IMR-90 (cell line): ENCODE data around the gene KLK8. TPM values are rescaled to one million over a fixed set of nuclear protein-coding genes. Genes with fewer than 3 reads are reported as not detected.

Experiments
- ATAC-seq: fragments of 200-7000 bp; cut with Tn5 transposase; 2 replicates; pipeline ENCODE4 v1.9.1; 2020; ENCODE audit warnings: low read depth, mild to moderate bottlenecking, moderate library complexity
- BruUV-seq: library from RNA; stranded (reverse); fragments of 400-500 nt; replicated peaks from 2 replicates; lab custom pipeline; 2021; lab: Mats Ljungman, UMichigan
- CTCF ChIA-PET: fragments of 300-600 bp; formaldehyde crosslinking; extraction: SDS; loops from one replicate; lab custom pipeline; 2021; ENCODE audit warnings: antibody characterized with exemption; lab: Yijun Ruan, JAX
- POLR2A ChIA-PET: fragments of 300-600 bp; sonication (Branson Sonifier 250); formaldehyde crosslinking; loops from one replicate; lab custom pipeline; 2022; ENCODE audit warnings: antibody characterized with exemption; ENCODE audit not compliant: unreplicated experiment; lab: Charles Lee
- DNase-seq: peaks from one replicate; pipeline ENCODE4 v3.0.0; 2013
- H2AFZ ChIP-seq: replicated peaks from 2 replicates; pipeline ENCODE3; 2013; ENCODE audit warnings: low read length, mild to moderate bottlenecking; ENCODE audit not compliant: poor library complexity
- H2AK5ac ChIP-seq: 2 replicates; pipeline ENCODE4 v1.6.1; 2013; ENCODE audit warnings: low read depth, low read length, inconsistent platforms
- H2AK9ac ChIP-seq: replicated peaks from 2 replicates; pipeline ENCODE3; 2013; ENCODE audit warnings: mild to moderate bottlenecking, low read depth, low read length, moderate library complexity; ENCODE audit not compliant: poor library complexity
- H2BK120ac ChIP-seq: 2 replicates; pipeline ENCODE4 v1.6.1; 2013; ENCODE audit warnings: low read depth, low read length, inconsistent platforms
- H2BK15ac ChIP-seq: 3 replicates; pipeline ENCODE4 v1.6.1; 2013; ENCODE audit warnings: low read depth, low read length, inconsistent platforms
- H2BK20ac ChIP-seq: 2 replicates; pipeline ENCODE4 v1.6.1; 2013; ENCODE audit warnings: low read depth, mild to moderate bottlenecking, inconsistent platforms, low read length, moderate library complexity
- H2BK5ac ChIP-seq: 2 replicates; pipeline ENCODE4 v1.6.1; 2013; ENCODE audit warnings: mild to moderate bottlenecking, low read depth, low read length, inconsistent platforms; ENCODE audit not compliant: poor library complexity, severe bottlenecking
- H3K14ac ChIP-seq: replicated peaks from 2 replicates; pipeline ENCODE4 v1.6.1; 2013; ENCODE audit warnings: low read depth, low read length, inconsistent platforms
- H3K18ac ChIP-seq: 2 replicates; pipeline ENCODE4 v1.6.1; 2013; ENCODE audit warnings: low read depth, low read length, control low read depth
- H3K23ac ChIP-seq: 2 replicates; pipeline ENCODE4 v1.6.1; 2013; ENCODE audit warnings: low read depth, low read length, inconsistent platforms
- H3K27ac ChIP-seq: 2 replicates; pipeline ENCODE4 v1.5.1; 2013; ENCODE audit warnings: mild to moderate bottlenecking, control low read depth, low read length; ENCODE audit not compliant: insufficient read depth
- H3K27me3 ChIP-seq: 2 replicates; pipeline ENCODE4 v1.6.1; 2013; ENCODE audit warnings: low read length; ENCODE audit not compliant: control insufficient read depth, insufficient read depth
- H3K36me3 ChIP-seq: 2 replicates; pipeline ENCODE4 v1.6.1; 2013; ENCODE audit warnings: low read length, mixed read lengths; ENCODE audit not compliant: control insufficient read depth, insufficient read depth
- H3K4ac ChIP-seq: 2 replicates; pipeline ENCODE4 v1.6.1; 2013; ENCODE audit warnings: low read depth, low read length, inconsistent platforms
- H3K4me1 ChIP-seq: 2 replicates; pipeline ENCODE4 v1.6.1; 2013; ENCODE audit warnings: low read length, mixed read lengths; ENCODE audit not compliant: control insufficient read depth, insufficient read depth
- H3K4me2 ChIP-seq: 2 replicates; pipeline ENCODE4 v1.6.1; 2013; ENCODE audit warnings: low read depth, mild to moderate bottlenecking, control low read depth, low read length, moderate library complexity
- H3K4me3 ChIP-seq: 2 replicates; pipeline ENCODE4 v1.5.1; 2013; ENCODE audit warnings: low read depth, mild to moderate bottlenecking, control low read depth, low read length, moderate library complexity; ENCODE audit not compliant: insufficient read depth
- H3K56ac ChIP-seq: 2 replicates; pipeline ENCODE4 v1.6.1; 2013; ENCODE audit warnings: low read length, inconsistent platforms; ENCODE audit not compliant: insufficient read depth; ENCODE audit errors: extremely low read depth
- H3K79me1 ChIP-seq, 2 experiments: 2 replicates each; pipeline ENCODE4 v1.6.1; 2013; ENCODE audit warnings: low read length in 2 of 2, inconsistent platforms in 1 of 2, low read depth in 1 of 2
- H3K9ac ChIP-seq: 2 replicates; pipeline ENCODE4 v1.6.1; 2013; ENCODE audit warnings: low read depth, low read length, control low read depth
- H3K9me1 ChIP-seq: 2 replicates; pipeline ENCODE4 v1.6.1; 2013; ENCODE audit warnings: low read length, inconsistent platforms; ENCODE audit not compliant: insufficient read depth
- H3K9me3 ChIP-seq: 2 replicates; pipeline ENCODE4 v1.6.1; 2013; ENCODE audit warnings: low read length; ENCODE audit not compliant: control insufficient read depth, insufficient read depth
- H4K20me1 ChIP-seq: 2 replicates; pipeline ENCODE4 v1.6.1; 2013; ENCODE audit warnings: low read length, inconsistent platforms; ENCODE audit not compliant: insufficient read depth
- H4K5ac ChIP-seq: 2 replicates; pipeline ENCODE4 v1.6.1; 2013; ENCODE audit warnings: mild to moderate bottlenecking, low read depth, low read length, control low read depth
- H4K8ac ChIP-seq, 2 experiments: 2 replicates each; pipeline ENCODE4 v1.6.1; 2013; ENCODE audit warnings: low read depth in 2 of 2, low read length in 2 of 2, control low read depth in 1 of 2, inconsistent platforms in 1 of 2
- H4K91ac ChIP-seq: 2 replicates; pipeline ENCODE4 v1.6.1; 2013; ENCODE audit warnings: low read depth, low read length, inconsistent platforms; ENCODE audit not compliant: insufficient read depth
- BHLHE40 ChIP-seq: fragments of 150-350 bp; IDR thresholded peaks from 2 replicates; pipeline ENCODE4 v1.6.1; 2016; ENCODE audit warnings: mild to moderate bottlenecking, low read depth, low read length
- CEBPB ChIP-seq: IDR thresholded peaks from 2 replicates; pipeline ENCODE4 v1.6.1; 2012; ENCODE audit warnings: low read depth, low read length, improper control_type of control experiment
- CHD1 ChIP-seq: IDR thresholded peaks from 2 replicates; pipeline ENCODE4 v1.6.1; 2012; ENCODE audit warnings: low read depth, low read length, improper control_type of control experiment
- CTCF ChIP-seq: conservative IDR thresholded peaks from 2 replicates; pipeline ENCODE4 v1.5.1; 2012; ENCODE audit warnings: mild to moderate bottlenecking, low read depth, low read length, improper control_type of control experiment
- ELK1 ChIP-seq: fragments of 150-350 bp; IDR thresholded peaks from 2 replicates; pipeline ENCODE4 v1.6.1; 2016; ENCODE audit warnings: low read depth, mild to moderate bottlenecking, low read length, moderate library complexity, borderline replicate concordance
- FOS ChIP-seq: fragments of 150-350 bp; IDR thresholded peaks from 2 replicates; pipeline ENCODE4 v1.6.1; 2016; ENCODE audit warnings: low read depth, low read length
- NFE2L2 ChIP-seq: fragments of 150-350 bp; IDR thresholded peaks from 2 replicates; pipeline ENCODE4 v1.6.1; 2016; ENCODE audit warnings: low read depth, mild to moderate bottlenecking, low read length
- POLR2A ChIP-seq: IDR thresholded peaks from 2 replicates; pipeline ENCODE4 v1.6.1; 2012; ENCODE audit warnings: mild to moderate bottlenecking, low read depth, low read length
- RCOR1 ChIP-seq: IDR thresholded peaks from 2 replicates; pipeline ENCODE4 v1.6.1; 2012; ENCODE audit warnings: mild to moderate bottlenecking, low read length, improper control_type of control experiment; ENCODE audit not compliant: insufficient replicate concordance
- RFX5 ChIP-seq: IDR thresholded peaks from 2 replicates; pipeline ENCODE4 v1.8.0; 2012; ENCODE audit warnings: low read depth, mild to moderate bottlenecking, low read length, moderate library complexity
- USF2 ChIP-seq: fragments of 150-350 bp; IDR thresholded peaks from 2 replicates; pipeline ENCODE4 v1.6.1; 2017; ENCODE audit warnings: mild to moderate bottlenecking, antibody characterized with exemption, low read length, low read depth
- WGBS, 2 experiments: methylation state at CpG; one replicate each; pipeline versions ENCODE4 v1.1.5 to v1.1.7; 2013; ENCODE audit warnings: missing lambda C conversion rate in 2 of 2; ENCODE audit not compliant: insufficient read length in 1 of 2; ENCODE audit errors: extremely low coverage in 2 of 2; 5-methylcytosine and 5-hydroxymethylcytosine counted together
- dilution Hi-C: fragments of 300-500 bp; cut with HindIII; formaldehyde crosslinking; loops from one replicate; pipeline ENCODE4 v1.14.3; 2018; ENCODE audit warnings: low sequenced_read_pairs; ENCODE audit not compliant: unreplicated experiment
- in situ Hi-C: fragments of 300-500 bp; cut with MboI; formaldehyde crosslinking; loops from 3 replicates; pipeline ENCODE4 v1.14.3; 2019; ENCODE audit warnings: low sequenced_read_pairs, inconsistent platforms, mixed read lengths
- intact Hi-C: fragments of 100-400 bp; cut with micrococcal nuclease; formaldehyde crosslinking; loops from 2 replicates; pipeline ENCODE4 v1.10.0; 2022
- polyA plus RNA-seq, 3 experiments: library from polyadenylated mRNA; depleted of rRNA; stranded (reverse); fragments of >200 nt; gene quantifications; 2 replicates each; pipeline ENCODE4 v1.2.3, GENCODE V29; 2012; ENCODE audit warnings: low replicate concordance in 1 of 3
- total RNA-seq: library from RNA; depleted of rRNA; stranded (reverse); fragments of >200 nt; gene quantifications from 2 replicates; pipeline ENCODE4 v1.2.3, GENCODE V29; 2012

Gene KLK8
- total and polyA plus RNA-seq, 2 of the 4 experiments (the other 2 are of a cell fraction): not detected

GRCh38 chr19:51000426-51000825, 978 bp downstream of the KLK8 start:
- Histone ChIP-seq H3K79me1 (no peaks in the 10 kb centered on the region), H4K8ac (no peak overlapping the region), H2BK120ac (no peak overlapping the region), H2AK9ac (no peak overlapping the region), H2BK15ac (no peak overlapping the region), H4K91ac (no peak overlapping the region), H3K27me3 (no peaks in the 10 kb centered on the region), H3K9me1 (no peaks in the 10 kb centered on the region), H3K4me2 (no peak overlapping the region), H3K18ac (no peak overlapping the region), H3K4me3 (no peak overlapping the region), H3K27ac (no peak overlapping the region), H3K9me3 (peaks cover 14% of the 10 kb centered on the region), H2BK20ac (no peak overlapping the region), H4K5ac (no peak overlapping the region), H4K20me1 (no peaks in the 10 kb centered on the region; the same call in 1 of the 2 replicates), H3K23ac (no peak overlapping the region), H2AK5ac (no peak overlapping the region), H3K56ac (no peak overlapping the region), H3K4me1 (no peaks in the 10 kb centered on the region), H2BK5ac (no peak overlapping the region), H3K36me3 (no peaks in the 10 kb centered on the region), H2AFZ (no peak overlapping the region), H3K4ac (no peak overlapping the region), H3K14ac (no peak overlapping the region), H3K9ac (no peak overlapping the region)
- DNase-seq (no peak), ATAC-seq (no peak)
- BruUV-seq: no TSS peak
- TF ChIP-seq CHD1 (no peak), FOS (no peak), BHLHE40 (no peak), USF2 (no peak), RCOR1 (no peak), POLR2A (no peak), CEBPB (no peak), ELK1 (no peak), CTCF (no peak), RFX5 (no peak), NFE2L2 (no peak)
- intact Hi-C loops (no loop called here), dilution Hi-C loops (no loop called here), in situ Hi-C loops (no loop called here)
- POLR2A ChIA-PET: no interaction called here
- WGBS, 2 experiments: 70% methylated on average over 4 of the region's 10 CpGs; no CpG with 5 or more reads in 1 of the 2 experiments
- CTCF ChIA-PET: no interaction called here
